Activated T-cell treated with anti-CD3 and anti-CD28 coated beads for 4 hours (primary cell): Measurements from ENCODE around the gene STAT3.
"Not testable (repeated sequence)": the region's sequence is repeated elsewhere in the genome, so short reads cannot be mapped to it uniquely, and the experiment has no call there.

ENCODE experiments used
- DNase-seq: peaks from one replicate; pipeline ENCODE4 v3.0.0-alpha.2; 2020

STAT3 gene

GRCh38 chr17:42274253-42274542 is 114.0 kb downstream of the STAT3 start:
- no peak for DNase-seq

- no peak for DNase-seq
These were observed 114.6 kb downstream of the STAT3 start for GRCh38 chr17:42273474-42274252.

DNA sequence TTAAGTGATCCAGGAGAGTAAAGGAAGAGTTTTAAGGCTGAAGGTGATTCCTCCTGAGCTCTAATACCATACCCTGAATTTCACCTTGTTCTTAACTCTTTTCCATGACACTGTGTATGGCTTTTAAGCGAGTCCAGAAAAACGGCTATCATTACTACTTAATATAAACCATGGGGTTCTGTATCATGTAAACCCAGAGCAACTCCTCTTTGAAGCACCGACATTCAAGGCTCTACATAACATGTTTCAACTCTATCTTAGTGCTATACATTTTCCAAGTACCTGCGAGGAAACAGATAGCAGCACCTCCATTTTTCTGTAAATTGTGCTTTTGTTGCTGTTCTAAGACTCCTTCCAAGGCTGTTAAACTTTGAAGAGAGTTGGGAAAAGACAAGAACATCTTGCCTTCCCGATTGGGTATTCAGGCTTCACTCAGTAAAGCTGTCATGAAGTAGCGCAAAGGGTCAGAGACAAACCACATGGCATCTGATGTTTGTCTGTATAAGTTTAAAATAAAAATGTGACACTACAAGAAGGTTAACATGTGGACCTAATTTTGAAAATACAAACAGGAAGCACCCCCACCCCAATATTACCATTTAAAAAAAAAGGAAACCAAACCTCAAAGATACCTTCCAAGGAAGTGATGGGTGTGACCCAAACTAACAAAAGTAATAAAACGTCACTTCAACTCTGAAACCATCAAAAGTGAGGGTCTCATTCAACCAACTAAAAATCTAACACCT is 115.9 kb downstream of the STAT3 start:
- no peak for DNase-seq

DNA sequence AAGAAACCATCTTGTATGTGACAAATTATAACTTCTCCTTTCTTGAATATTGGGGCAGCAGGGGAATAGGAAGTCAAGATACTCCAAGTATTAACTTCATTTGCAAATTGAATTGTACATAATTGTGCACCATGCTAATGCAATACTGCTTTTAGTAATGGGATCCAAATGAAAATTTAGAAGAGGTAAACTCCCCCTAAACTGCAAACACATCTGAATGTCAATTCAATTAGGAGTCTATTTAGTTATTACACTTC is 116.5 kb downstream of the STAT3 start:
- no peak for DNase-seq

GRCh38 chr17:42271006-42271778 is 117.0 kb downstream of the STAT3 start:
- no peak for DNase-seq

DNA sequence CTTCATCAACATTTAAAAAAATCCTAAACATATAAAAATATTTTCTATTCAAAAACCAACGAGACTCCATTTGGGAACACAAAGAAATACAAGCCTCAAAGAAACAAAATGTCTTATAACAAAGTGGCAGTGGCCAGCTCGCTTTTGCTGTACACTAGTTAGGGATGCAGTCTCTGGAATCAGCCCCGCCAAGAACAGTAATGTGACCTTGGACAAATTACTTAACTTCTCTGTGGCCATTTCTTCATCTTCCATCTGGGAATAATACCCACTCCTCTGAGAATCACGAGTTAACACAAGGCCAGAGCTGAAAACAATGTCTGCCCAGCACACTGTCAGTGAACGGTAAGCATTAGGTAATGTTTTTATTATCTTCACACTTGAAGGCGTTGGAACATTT is 117.6 kb downstream of the STAT3 start:
- no peak for DNase-seq

DNA sequence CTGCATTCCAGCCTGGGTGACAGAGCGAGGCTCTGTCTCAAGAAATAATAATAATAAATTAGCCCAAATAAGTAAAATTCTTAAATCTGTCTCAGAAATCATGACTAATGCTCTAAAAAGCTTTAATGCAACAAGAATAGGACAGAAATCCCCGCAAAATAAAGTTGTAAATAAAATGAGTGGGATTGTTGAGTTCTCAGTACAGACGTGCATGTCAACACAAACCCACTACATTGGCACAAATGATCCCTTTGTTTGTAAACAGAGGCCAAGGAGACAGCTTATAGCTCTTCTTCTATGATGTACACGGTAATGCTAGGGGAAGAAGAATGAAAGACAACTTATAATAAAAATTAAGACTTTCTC is 118.1 kb downstream of the STAT3 start:
- no peak for DNase-seq

GRCh38 chr17:42268236-42268635 is 120.0 kb downstream of the STAT3 start:
- no peak for DNase-seq

- peak; percentile 38 for DNase-seq
These were observed 121.1 kb downstream of the STAT3 start for GRCh38 chr17:42266918-42267766.

DNA sequence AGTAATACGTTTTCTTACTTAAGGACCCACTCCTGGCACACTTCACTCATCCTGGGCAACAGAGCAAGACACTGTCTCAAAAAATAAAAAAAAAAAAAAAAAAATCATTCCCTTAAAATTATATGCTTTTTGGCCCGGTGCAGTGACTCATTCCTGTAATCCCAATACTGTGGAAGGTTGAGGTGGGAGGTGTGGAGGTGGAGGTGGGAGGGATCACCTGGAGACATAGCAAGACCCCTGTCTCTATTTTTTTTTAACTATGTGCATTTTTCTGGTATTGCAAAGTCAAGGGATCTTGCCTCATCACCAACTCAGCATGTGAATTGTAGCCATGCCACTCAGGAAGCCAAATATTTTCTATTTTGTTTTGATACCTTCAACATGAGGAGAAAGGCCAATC is 121.8 kb downstream of the STAT3 start:
- DNase-seq: no peak

DNA sequence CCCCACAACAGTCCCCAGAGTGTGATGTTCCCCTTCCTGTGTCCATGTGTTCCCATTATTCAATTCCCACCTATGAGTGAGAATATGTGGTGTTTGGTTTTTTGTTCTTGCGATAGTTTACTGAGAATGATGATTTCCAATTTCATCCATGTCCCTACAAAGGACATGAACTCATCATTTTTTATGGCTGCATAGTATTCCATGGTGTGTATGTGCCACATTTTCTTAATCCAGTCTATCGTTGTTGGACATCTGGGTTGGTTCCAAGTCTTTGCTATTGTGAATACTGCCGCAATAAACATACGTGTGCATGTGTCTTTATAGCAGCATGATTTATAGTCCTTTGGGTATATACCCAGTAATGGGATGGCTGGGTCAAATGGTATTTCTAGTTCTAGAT is 123.9 kb downstream of the STAT3 start:
- DNase-seq: not testable (repeated sequence)
